Activated naive CD8-positive, alpha-beta T cell treated with anti-CD3 and anti-CD28 coated beads, Interleukin-2, amount 10 ng/mL, durations not matched to agents 7 days and 5 days (primary cell): Measurements from ENCODE around the gene CLIP1. TPM values are rescaled to one million over a fixed set of nuclear protein-coding genes. Genes with fewer than 3 reads are reported as not detected.
"Not testable (repeated sequence)": the region's sequence is repeated elsewhere in the genome, so short reads cannot be mapped to it uniquely, and the experiment has no call there.

Experiments
- ATAC-seq: fragments of 150-1000 bp; cut with Tn5 transposase; one replicate; pipeline ENCODE4 v1.10.0; 2021; ENCODE audit warnings: low read depth, moderate library complexity
- POLR2A ChIA-PET: fragments of 350-600 bp; sonication (Branson Sonifier 250); formaldehyde crosslinking; loops from one replicate; lab custom pipeline; 2021; ENCODE audit warnings: antibody characterized with exemption; lab: Charles Lee
- DNase-seq: peaks from one replicate; pipeline ENCODE4 v3.0.0; 2021
- H3K27ac Mint-ChIP-seq: one replicate; pipeline ENCODE4 v1.8.0; 2022; ENCODE audit warnings: mild to moderate bottlenecking, mixed read lengths
- H3K27me3 Mint-ChIP-seq: one replicate; pipeline ENCODE4 v1.8.0; 2022; ENCODE audit warnings: mild to moderate bottlenecking, moderate library complexity, mixed read lengths
- H3K36me3 Mint-ChIP-seq: one replicate; pipeline ENCODE4 v1.8.0; 2021; ENCODE audit warnings: mild to moderate bottlenecking, mixed read lengths
- H3K4me1 Mint-ChIP-seq: one replicate; pipeline ENCODE4 v1.8.0; 2021; ENCODE audit warnings: mixed read lengths
- H3K4me3 Mint-ChIP-seq: one replicate; pipeline ENCODE4 v1.8.0; 2022; ENCODE audit warnings: mild to moderate bottlenecking, moderate library complexity, mixed read lengths
- H3K9me3 Mint-ChIP-seq: one replicate; pipeline ENCODE4 v1.8.0; 2021; ENCODE audit warnings: mixed read lengths
- total RNA-seq, 2 experiments: library from RNA; stranded (reverse); gene quantifications; one replicate each; pipeline ENCODE4 v1.2.3, GENCODE V29; 2021

The CLIP1 gene
- total RNA-seq, 2 experiments from 2014 or later: 61.2 to 61.5 TPM

GRCh38 chr12:122298071-122298748 is 124.3 kb downstream of the CLIP1 start:
- Mint-ChIP-seq H3K9me3 (no peaks in the 10 kb centered on the region), H3K4me3 (no peak overlapping the region), H3K27me3 (no peaks in the 10 kb centered on the region), H3K36me3 (peaks cover 14% of the 10 kb centered on the region), H3K27ac (no peak overlapping the region), H3K4me1 (peaks cover 1% of the 10 kb centered on the region)
- ATAC-seq (no peak), DNase-seq (no peak)
- POLR2A ChIA-PET: no interaction called here

GRCh38 chr12:122297494-122297893 is 125.0 kb downstream of the CLIP1 start:
- H3K4me1 Mint-ChIP-seq: peaks cover 4% of the 10 kb centered on the region
- H3K36me3 Mint-ChIP-seq: peaks cover 18% of the 10 kb centered on the region
- H3K27me3 Mint-ChIP-seq: no peaks in the 10 kb centered on the region
- POLR2A ChIA-PET: no interaction called here
- no peak overlapping the region for H3K4me3 Mint-ChIP-seq
- DNase-seq (no peak), ATAC-seq (no peak)
- H3K9me3 Mint-ChIP-seq: no peaks in the 10 kb centered on the region
- no peak overlapping the region for H3K27ac Mint-ChIP-seq

- Mint-ChIP-seq H3K4me3 (no peak overlapping the region), H3K36me3 (peaks cover 14% of the 10 kb centered on the region), H3K27ac (no peak overlapping the region), H3K9me3 (no peaks in the 10 kb centered on the region), H3K27me3 (no peaks in the 10 kb centered on the region), H3K4me1 (peaks cover 4% of the 10 kb centered on the region)
- DNase-seq (no peak), ATAC-seq (no peak)
- POLR2A ChIA-PET: no interaction called here
These were observed 126.6 kb downstream of the CLIP1 start for GRCh38 chr12:122295877-122296276.

- H3K4me1 Mint-ChIP-seq: peaks cover 4% of the 10 kb centered on the region
These were observed 129.4 kb downstream of the CLIP1 start for GRCh38 chr12:122293081-122293480.

GRCh38 chr12:122291431-122291830 is 131.0 kb downstream of the CLIP1 start:
- no peaks in the 10 kb centered on the region for H3K27me3 Mint-ChIP-seq
- H3K4me3 Mint-ChIP-seq: no peak overlapping the region
- H3K9me3 Mint-ChIP-seq: no peaks in the 10 kb centered on the region
- peaks cover 16% of the 10 kb centered on the region for H3K36me3 Mint-ChIP-seq
- ATAC-seq: no peak
- no peak overlapping the region for H3K27ac Mint-ChIP-seq
- peaks cover 4% of the 10 kb centered on the region for H3K4me1 Mint-ChIP-seq
- POLR2A ChIA-PET: no interaction called here
- no peak for DNase-seq

More at GRCh38 chr12:122293081-122293480, 129.4 kb downstream of the CLIP1 start:
- no peak for DNase-seq
- H3K27me3 Mint-ChIP-seq: no peaks in the 10 kb centered on the region
- H3K36me3 Mint-ChIP-seq: peaks cover 15% of the 10 kb centered on the region
- H3K4me3 Mint-ChIP-seq: no peak overlapping the region
- H3K9me3 Mint-ChIP-seq: no peaks in the 10 kb centered on the region
- POLR2A ChIA-PET: no interaction called here
- no peak for ATAC-seq
- H3K27ac Mint-ChIP-seq: no peak overlapping the region

- H3K36me3 Mint-ChIP-seq: peaks cover 11% of the 10 kb centered on the region
- DNase-seq (no peak), ATAC-seq (no peak)
- H3K4me3 Mint-ChIP-seq: no peak overlapping the region
- POLR2A ChIA-PET: no interaction called here
- H3K4me1 Mint-ChIP-seq: no peaks in the 10 kb centered on the region
- no peak overlapping the region for H3K27ac Mint-ChIP-seq
- H3K9me3 Mint-ChIP-seq: no peaks in the 10 kb centered on the region
- no peaks in the 10 kb centered on the region for H3K27me3 Mint-ChIP-seq
These were observed 138.8 kb downstream of the CLIP1 start for GRCh38 chr12:122283680-122284079.

- POLR2A ChIA-PET: interaction anchor here (0.6 kb wide), 1 partner anchor 24 kb away, joined by 5 read pairs; no protein-coding TSS in a partner anchor
- ATAC-seq (no peak), DNase-seq (no peak)
- peaks cover 6% of the 10 kb centered on the region for H3K36me3 Mint-ChIP-seq
- no peak overlapping the region for H3K4me3 Mint-ChIP-seq
- H3K9me3 Mint-ChIP-seq: no peaks in the 10 kb centered on the region
- H3K27me3 Mint-ChIP-seq: no peaks in the 10 kb centered on the region
- H3K4me1 Mint-ChIP-seq: no peaks in the 10 kb centered on the region
- H3K27ac Mint-ChIP-seq: no peak overlapping the region
These were observed 140.4 kb downstream of the CLIP1 start for GRCh38 chr12:122282061-122282460.

- Mint-ChIP-seq H3K4me1 (no peaks in the 10 kb centered on the region), H3K27me3 (no peaks in the 10 kb centered on the region), H3K4me3 (no peak overlapping the region), H3K36me3 (peaks cover 8% of the 10 kb centered on the region), H3K9me3 (no peaks in the 10 kb centered on the region), H3K27ac (no peak overlapping the region)
- POLR2A ChIA-PET: no interaction called here
- no peak for DNase-seq
- no peak for ATAC-seq
These were observed 146.2 kb downstream of the CLIP1 start for GRCh38 chr12:122276242-122276641.

- Mint-ChIP-seq H3K4me3 (no peak overlapping the region), H3K27me3 (no peaks in the 10 kb centered on the region), H3K27ac (no peak overlapping the region), H3K4me1 (no peaks in the 10 kb centered on the region), H3K36me3 (peaks cover 8% of the 10 kb centered on the region), H3K9me3 (no peaks in the 10 kb centered on the region)
- ATAC-seq (no peak), DNase-seq (no peak)
- POLR2A ChIA-PET: no interaction called here
These were observed 147.0 kb downstream of the CLIP1 start for GRCh38 chr12:122275459-122275858.

GRCh38 chr12:122266230-122266901 is 156.1 kb downstream of the CLIP1 start, which contains the start of gene VPS33A:
TSS of gene VPS33A (minus strand) at chr12:122266494. CDS start at chr12:122266408, 86 bp downstream.
- POLR2A ChIA-PET: interaction anchor here (0.6 to 1.4 kb wide), 10 partner anchors 12 to 244 kb away, joined by 3 to 7 read pairs (median 4); partner anchors contain the start of genes B3GNT4 and DIABLO
- Mint-ChIP-seq H3K27ac (peak within 1 kb of the TSS; percentile 97), H3K27me3 (no peaks in the 10 kb centered on the region), H3K36me3 (peaks cover 2% of the 10 kb centered on the region), H3K9me3 (no peaks in the 10 kb centered on the region), H3K4me1 (peaks cover 20% of the 10 kb centered on the region), H3K4me3 (peak within 1 kb of the TSS; percentile 93)
- ATAC-seq (peak; percentile 89), DNase-seq (peak; percentile 95)

- Mint-ChIP-seq H3K4me3 (peak overlapping the region; percentile 93), H3K27me3 (no peaks in the 10 kb centered on the region), H3K4me1 (peaks cover 20% of the 10 kb centered on the region), H3K27ac (peak overlapping the region; percentile 97), H3K36me3 (peaks cover 7% of the 10 kb centered on the region), H3K9me3 (no peaks in the 10 kb centered on the region)
- ATAC-seq: peak; percentile 41
- no peak for DNase-seq
- POLR2A ChIA-PET: interaction anchor here (1.0 to 1.4 kb wide), 2 partner anchors 20 to 40 kb away, joined by 4 to 7 read pairs; partner anchors contain the start of gene DIABLO
These were observed 156.6 kb downstream of the CLIP1 start for GRCh38 chr12:122265886-122266229.

GRCh38 chr12:122265476-122265875 is 157.0 kb downstream of the CLIP1 start:
- peak overlapping the region; percentile 97 for H3K27ac Mint-ChIP-seq
- no peaks in the 10 kb centered on the region for H3K27me3 Mint-ChIP-seq
- H3K36me3 Mint-ChIP-seq: peaks cover 8% of the 10 kb centered on the region
- H3K4me1 Mint-ChIP-seq: peaks cover 20% of the 10 kb centered on the region
- POLR2A ChIA-PET: interaction anchor here (1.0 to 1.4 kb wide), 2 partner anchors 20 to 40 kb away, joined by 4 to 7 read pairs; partner anchors contain the start of gene DIABLO
- H3K4me3 Mint-ChIP-seq: peak overlapping the region; percentile 93
- ATAC-seq: no peak
- no peaks in the 10 kb centered on the region for H3K9me3 Mint-ChIP-seq
- DNase-seq: no peak

GRCh38 chr12:122260735-122261134 is 161.7 kb downstream of the CLIP1 start:
- peaks cover 17% of the 10 kb centered on the region for H3K36me3 Mint-ChIP-seq

More at GRCh38 chr12:122260735-122261134, 161.7 kb downstream of the CLIP1 start:
- not testable (repeated sequence) for ATAC-seq, H3K27me3 Mint-ChIP-seq, DNase-seq, H3K4me3 Mint-ChIP-seq, H3K27ac Mint-ChIP-seq, H3K9me3 Mint-ChIP-seq
- H3K4me1 Mint-ChIP-seq: peaks cover 14% of the 10 kb centered on the region
- POLR2A ChIA-PET: interaction anchor here (0.7 to 1.0 kb wide), 2 partner anchors 18 to 59 kb away, joined by 4 read pairs; no protein-coding TSS in a partner anchor
